ENCODE results near the gene KIF12.

Gene KIF12

DNA sequence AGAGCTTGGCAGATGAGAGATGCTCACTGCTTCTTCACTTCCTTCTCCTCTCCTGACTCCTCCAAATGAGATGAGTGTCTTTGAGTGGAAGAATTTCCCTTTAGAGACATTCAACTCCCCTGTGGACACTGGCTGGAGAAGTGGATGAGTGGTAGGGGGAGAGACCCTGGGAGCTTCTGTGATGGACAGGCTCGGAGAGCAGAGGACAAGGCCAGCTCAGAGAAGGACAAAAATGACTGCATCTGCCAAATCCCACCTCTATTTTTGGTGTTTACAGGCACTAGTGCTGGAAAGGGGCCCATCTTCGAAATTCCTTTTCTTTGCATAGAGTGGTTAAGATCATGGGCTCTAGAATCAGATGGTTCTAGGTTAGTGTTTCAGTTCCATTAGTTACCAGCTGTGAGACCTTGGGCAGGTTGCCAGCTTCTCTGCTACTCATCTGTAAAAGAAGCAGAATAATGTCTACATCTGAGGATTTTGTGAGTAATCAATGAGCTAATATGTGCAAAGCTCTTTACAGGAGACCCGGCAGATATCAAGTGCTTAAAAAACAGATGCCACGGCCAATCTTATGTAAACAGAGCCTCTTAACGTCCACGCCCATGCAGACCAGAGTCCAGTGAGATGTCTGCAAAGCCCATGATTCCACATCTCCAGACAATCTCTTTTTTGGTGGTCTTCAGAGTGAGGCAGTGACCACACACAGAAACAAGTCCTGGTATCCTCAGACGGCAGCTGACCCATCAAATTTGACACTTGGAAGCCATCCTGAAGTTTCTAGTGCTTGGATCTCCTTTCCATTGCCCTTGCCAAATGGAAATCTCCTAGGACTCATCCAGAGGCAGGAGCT lies 42.7 kb upstream of the KIF12 start:
- no peak overlapping the region for H3K27ac ChIP-seq (ENCODE audit: low read depth, low read length)
- no peaks in the 10 kb centered on the region for H3K4me1 ChIP-seq (ENCODE audit: control insufficient read depth, low read length)
- H4K20me1 ChIP-seq (ENCODE audit: control insufficient read depth, insufficient read depth, low read depth, low read length): no peaks in the 10 kb centered on the region
- no peak overlapping the region for H3K4me3 ChIP-seq (ENCODE audit: low read length)
- H3K4me2 ChIP-seq (ENCODE audit: low read length): no peak overlapping the region
- H3K36me3 ChIP-seq (ENCODE audit: control insufficient read depth, low read length): no peaks in the 10 kb centered on the region
- no peaks in the 10 kb centered on the region for H3F3A ChIP-seq (ENCODE audit: control insufficient read depth, insufficient read depth)
- no peaks in the 10 kb centered on the region for H3K79me2 ChIP-seq (ENCODE audit: control insufficient read depth, low read length)
- no peaks in the 10 kb centered on the region for H3K9me3 ChIP-seq (ENCODE audit: control insufficient read depth, insufficient read depth, low read length)
- no peaks in the 10 kb centered on the region for H3K9me2 ChIP-seq (replicated peaks; ENCODE audit: control insufficient read depth, low read length)
- H3K27me3 ChIP-seq (ENCODE audit: control insufficient read depth, low read length): peaks cover 19% of the 10 kb centered on the region
- TF ChIP-seq EZH2phosphoT487 (IDR thresholded peaks at IDR 0.05; ENCODE audit: borderline replicate concordance, low read length): no peak

DNA sequence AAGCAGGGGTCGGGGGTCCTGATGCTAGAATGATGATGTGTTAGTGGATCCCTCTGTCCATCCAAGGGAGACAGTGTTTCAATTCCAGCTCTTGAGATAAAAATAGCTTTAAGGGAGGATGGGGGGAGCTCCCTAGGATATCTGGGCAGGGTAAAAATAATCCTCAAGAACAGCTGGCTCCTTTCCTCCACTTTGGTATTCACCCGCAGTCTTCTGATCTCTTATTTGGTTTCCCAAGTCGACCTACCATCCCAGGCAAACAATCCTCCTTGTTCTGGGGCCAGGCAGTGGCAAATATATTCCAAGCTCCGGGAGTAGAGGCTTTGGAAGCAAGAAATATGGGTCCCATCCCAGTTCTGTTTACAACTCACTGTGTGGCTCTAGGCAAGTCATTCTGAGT lies 41.8 kb upstream of the KIF12 start:
- H3K9me2 ChIP-seq (replicated peaks; ENCODE audit: control insufficient read depth, low read length): no peaks in the 10 kb centered on the region
- H3K9me3 ChIP-seq (ENCODE audit: control insufficient read depth, insufficient read depth, low read length): no peaks in the 10 kb centered on the region
- H4K20me1 ChIP-seq (ENCODE audit: control insufficient read depth, insufficient read depth, low read depth, low read length): no peaks in the 10 kb centered on the region
- H3K79me2 ChIP-seq (ENCODE audit: control insufficient read depth, low read length): no peaks in the 10 kb centered on the region
- H3K27ac ChIP-seq (ENCODE audit: low read depth, low read length): no peak overlapping the region
- no peaks in the 10 kb centered on the region for H3F3A ChIP-seq (ENCODE audit: control insufficient read depth, insufficient read depth)
- H3K4me3 ChIP-seq (ENCODE audit: low read length): no peak overlapping the region
- H3K36me3 ChIP-seq (ENCODE audit: control insufficient read depth, low read length): no peaks in the 10 kb centered on the region
- no peaks in the 10 kb centered on the region for H3K4me1 ChIP-seq (ENCODE audit: control insufficient read depth, low read length)
- no peak for TF ChIP-seq EZH2phosphoT487 (IDR thresholded peaks at IDR 0.05; ENCODE audit: borderline replicate concordance, low read length)
- TF ChIP-seq, protein P1, sequence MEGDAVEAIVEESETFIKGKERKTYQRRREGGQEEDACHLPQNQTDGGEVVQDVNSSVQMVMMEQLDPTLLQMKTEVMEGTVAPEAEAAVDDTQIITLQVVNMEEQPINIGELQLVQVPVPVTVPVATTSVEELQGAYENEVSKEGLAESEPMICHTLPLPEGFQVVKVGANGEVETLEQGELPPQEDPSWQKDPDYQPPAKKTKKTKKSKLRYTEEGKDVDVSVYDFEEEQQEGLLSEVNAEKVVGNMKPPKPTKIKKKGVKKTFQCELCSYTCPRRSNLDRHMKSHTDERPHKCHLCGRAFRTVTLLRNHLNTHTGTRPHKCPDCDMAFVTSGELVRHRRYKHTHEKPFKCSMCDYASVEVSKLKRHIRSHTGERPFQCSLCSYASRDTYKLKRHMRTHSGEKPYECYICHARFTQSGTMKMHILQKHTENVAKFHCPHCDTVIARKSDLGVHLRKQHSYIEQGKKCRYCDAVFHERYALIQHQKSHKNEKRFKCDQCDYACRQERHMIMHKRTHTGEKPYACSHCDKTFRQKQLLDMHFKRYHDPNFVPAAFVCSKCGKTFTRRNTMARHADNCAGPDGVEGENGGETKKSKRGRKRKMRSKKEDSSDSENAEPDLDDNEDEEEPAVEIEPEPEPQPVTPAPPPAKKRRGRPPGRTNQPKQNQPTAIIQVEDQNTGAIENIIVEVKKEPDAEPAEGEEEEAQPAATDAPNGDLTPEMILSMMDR (IDR thresholded peaks at IDR 0.05; ENCODE audit: low read depth, low read length, poor library complexity, severe bottlenecking): no peak
- H3K27me3 ChIP-seq (ENCODE audit: control insufficient read depth, low read length): peaks cover 19% of the 10 kb centered on the region
- H3K4me2 ChIP-seq (ENCODE audit: low read length): no peak overlapping the region

DNA sequence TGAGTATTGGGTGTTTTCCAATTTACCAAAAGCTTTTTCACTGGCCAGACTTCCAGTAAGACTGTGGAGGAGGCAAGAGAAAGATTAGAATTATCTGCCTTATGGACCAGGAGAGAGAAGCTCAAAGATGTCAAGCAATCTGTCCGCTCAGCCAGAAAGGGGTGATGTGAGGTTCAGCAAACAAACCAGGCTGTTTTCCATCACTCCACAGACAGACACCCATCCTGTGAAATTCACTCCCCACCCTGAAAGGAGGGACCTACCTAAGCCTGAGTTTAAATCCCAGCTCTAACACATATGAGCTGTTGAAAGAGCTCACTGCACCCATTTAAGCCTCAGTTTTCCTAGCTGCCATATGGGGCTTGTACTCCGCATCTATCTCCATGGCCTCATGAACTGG lies 41.3 kb upstream of the KIF12 start:
- no peaks in the 10 kb centered on the region for H3K79me2 ChIP-seq (ENCODE audit: control insufficient read depth, low read length)
- no peaks in the 10 kb centered on the region for H3K4me1 ChIP-seq (ENCODE audit: control insufficient read depth, low read length)
- H3K9me2 ChIP-seq (replicated peaks; ENCODE audit: control insufficient read depth, low read length): no peaks in the 10 kb centered on the region
- H3K27me3 ChIP-seq (ENCODE audit: control insufficient read depth, low read length): peaks cover 22% of the 10 kb centered on the region
- H4K20me1 ChIP-seq (ENCODE audit: control insufficient read depth, insufficient read depth, low read depth, low read length): no peaks in the 10 kb centered on the region
- H3K4me2 ChIP-seq (ENCODE audit: low read length): no peak overlapping the region
- H3K4me3 ChIP-seq (ENCODE audit: low read length): no peak overlapping the region
- no peak for TF ChIP-seq EZH2phosphoT487 (IDR thresholded peaks at IDR 0.05; ENCODE audit: borderline replicate concordance, low read length)
- TF ChIP-seq, protein P1 (IDR thresholded peaks at IDR 0.05; ENCODE audit: low read depth, low read length, poor library complexity, severe bottlenecking): no peak
- no peaks in the 10 kb centered on the region for H3K36me3 ChIP-seq (ENCODE audit: control insufficient read depth, low read length)
- no peaks in the 10 kb centered on the region for H3K9me3 ChIP-seq (ENCODE audit: control insufficient read depth, insufficient read depth, low read length)
- no peaks in the 10 kb centered on the region for H3F3A ChIP-seq (ENCODE audit: control insufficient read depth, insufficient read depth)
- no peak overlapping the region for H3K27ac ChIP-seq (ENCODE audit: low read depth, low read length)

DNA sequence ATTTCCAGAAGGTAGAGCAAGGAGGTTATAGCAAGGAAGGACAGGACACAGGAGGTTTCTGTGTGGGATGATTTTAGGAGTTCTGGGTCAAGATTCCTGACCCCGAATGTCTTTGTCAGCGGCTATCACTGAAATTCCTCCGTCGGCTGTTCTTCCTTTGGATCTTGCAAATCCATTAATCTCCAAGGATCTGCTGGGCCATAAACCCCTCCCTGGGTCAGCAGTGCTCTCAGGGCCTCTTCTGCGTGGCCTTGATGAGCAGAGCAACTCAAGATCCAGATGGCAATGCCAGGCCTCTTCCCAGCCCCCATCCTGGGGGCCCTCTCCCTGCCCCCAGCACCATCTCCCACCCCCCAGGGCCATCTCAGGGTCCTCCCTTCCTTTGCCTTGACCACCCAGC lies 40.0 kb upstream of the KIF12 start:
- Histone ChIP-seq H3K4me2 (ENCODE audit: low read length) (no peak overlapping the region), H3K36me3 (ENCODE audit: control insufficient read depth, low read length) (no peaks in the 10 kb centered on the region)
- no peak for TF ChIP-seq EZH2phosphoT487 (IDR thresholded peaks at IDR 0.05; ENCODE audit: borderline replicate concordance, low read length)
- TF ChIP-seq, protein P1 (IDR thresholded peaks at IDR 0.05; ENCODE audit: low read depth, low read length, poor library complexity, severe bottlenecking): no peak

More for the DNA sequence above, 40.0 kb upstream of the KIF12 start:
- H3K27ac ChIP-seq (ENCODE audit: low read depth, low read length): no peak overlapping the region
- H3K4me1 ChIP-seq (ENCODE audit: control insufficient read depth, low read length): no peaks in the 10 kb centered on the region
- no peaks in the 10 kb centered on the region for H3K79me2 ChIP-seq (ENCODE audit: control insufficient read depth, low read length)
- H3K9me2 ChIP-seq (replicated peaks; ENCODE audit: control insufficient read depth, low read length): no peaks in the 10 kb centered on the region
- H3F3A ChIP-seq (ENCODE audit: control insufficient read depth, insufficient read depth): no peaks in the 10 kb centered on the region
- H3K4me3 ChIP-seq (ENCODE audit: low read length): no peak overlapping the region
- no peaks in the 10 kb centered on the region for H4K20me1 ChIP-seq (ENCODE audit: control insufficient read depth, insufficient read depth, low read depth, low read length)
- H3K27me3 ChIP-seq (ENCODE audit: control insufficient read depth, low read length): peaks cover 22% of the 10 kb centered on the region
- H3K9me3 ChIP-seq (ENCODE audit: control insufficient read depth, insufficient read depth, low read length): no peaks in the 10 kb centered on the region
